COLO668 (cell line): ENCODE measurements around the gene CCS.
"Not testable (repeated sequence)": the region's sequence is repeated elsewhere in the genome, so short reads cannot be mapped to it uniquely, and the experiment has no call there.

Experiments used
- DNase-seq: peaks from one replicate; lab custom pipeline; 2025; ENCODE audit not compliant: unreplicated experiment; lab: John Stamatoyannopoulos, UW

Gene CCS, protein sequence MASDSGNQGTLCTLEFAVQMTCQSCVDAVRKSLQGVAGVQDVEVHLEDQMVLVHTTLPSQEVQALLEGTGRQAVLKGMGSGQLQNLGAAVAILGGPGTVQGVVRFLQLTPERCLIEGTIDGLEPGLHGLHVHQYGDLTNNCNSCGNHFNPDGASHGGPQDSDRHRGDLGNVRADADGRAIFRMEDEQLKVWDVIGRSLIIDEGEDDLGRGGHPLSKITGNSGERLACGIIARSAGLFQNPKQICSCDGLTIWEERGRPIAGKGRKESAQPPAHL

DNA sequence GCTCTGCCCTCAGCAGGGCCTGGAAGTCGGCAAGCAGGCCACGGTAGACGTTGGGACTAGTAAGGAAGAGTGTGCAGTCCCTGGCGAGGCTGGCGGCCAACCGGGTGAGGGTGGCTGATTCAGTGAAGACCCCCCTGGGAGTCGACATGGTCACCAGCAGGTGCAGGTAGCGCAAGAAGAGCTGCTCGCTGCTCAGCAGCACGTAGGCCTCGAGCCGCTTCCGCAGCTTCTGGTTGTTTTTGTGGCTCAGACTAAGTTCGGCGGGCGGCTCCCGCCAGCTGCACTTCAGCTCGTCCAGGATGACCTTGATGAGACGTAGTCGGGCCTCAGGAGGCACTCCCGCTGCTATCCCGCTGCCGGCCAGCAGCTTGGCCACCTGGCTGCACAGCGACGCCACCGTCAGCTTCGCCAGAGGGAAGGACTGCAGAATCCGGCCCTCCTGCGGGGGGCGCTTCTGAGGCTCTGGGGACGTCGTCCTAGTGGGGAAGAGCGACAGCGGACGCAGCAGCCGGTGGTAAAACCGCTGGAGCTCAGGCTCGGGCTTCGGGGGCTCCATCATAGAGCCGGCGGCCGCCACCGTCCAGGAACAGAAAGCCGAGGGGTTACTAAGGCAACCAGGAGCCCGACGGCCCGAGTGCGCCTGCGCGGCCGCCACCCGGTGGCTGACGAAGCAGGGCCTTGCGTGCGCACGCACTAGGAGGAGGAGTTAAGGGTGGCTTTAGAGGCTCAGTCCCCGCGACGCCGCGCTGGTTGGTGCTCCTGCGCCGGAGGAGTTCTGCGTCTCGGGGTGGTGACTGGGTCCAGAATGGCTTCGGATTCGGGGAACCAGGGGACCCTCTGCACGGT is at the start of gene CCS, which contains the start of gene CCDC87:
CCS (plus strand) TSS at position 729 of the 846 bp plus-strand sequence; CDS start at position 806, 77 bp downstream.
CCDC87 (minus strand) TSS at position 607 of the 846 bp plus-strand sequence; CDS start at position 559, 48 bp downstream.
- peak; percentile 97 for DNase-seq

DNA sequence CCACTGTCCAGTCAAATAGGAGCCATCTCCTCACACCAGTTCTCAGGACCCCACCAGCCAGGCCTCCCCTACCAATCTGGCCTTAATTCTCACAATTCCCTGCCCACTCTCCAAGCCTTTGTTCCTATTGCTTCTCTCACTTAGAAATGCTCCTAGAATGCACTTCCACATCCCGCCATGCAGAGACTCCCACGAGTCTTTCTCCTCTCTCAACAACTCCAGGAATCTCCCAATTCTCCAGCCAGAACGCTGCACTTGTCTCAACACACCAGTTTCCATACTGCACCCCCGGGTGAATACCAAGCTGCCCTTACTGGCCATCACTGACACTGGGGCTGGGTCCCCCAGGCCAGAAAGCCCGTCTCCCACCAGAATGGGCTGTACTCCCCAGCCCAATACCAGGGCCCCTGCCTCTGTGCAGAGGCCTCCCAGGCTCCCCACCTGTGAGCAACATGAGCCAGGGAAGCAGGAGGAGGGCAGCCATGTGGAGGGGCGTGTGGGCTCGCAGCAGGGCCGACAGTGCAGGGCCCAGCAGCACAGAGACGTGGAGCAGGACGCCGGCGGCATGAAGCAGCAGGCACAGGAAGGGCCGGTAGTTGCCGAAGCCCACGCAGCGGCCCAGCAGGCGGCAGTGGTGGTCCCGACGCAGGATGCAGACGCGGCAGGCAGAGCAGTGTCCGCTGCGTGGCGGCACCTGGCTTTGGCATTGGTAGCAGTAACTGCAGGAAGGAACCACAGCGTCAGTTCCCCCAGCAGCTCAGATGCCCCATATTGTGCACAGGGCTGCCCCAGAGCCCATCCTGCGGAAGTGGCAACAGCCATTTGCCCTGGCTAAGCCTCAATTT is 49.5 kb upstream of the CCS start:
- no peak for DNase-seq

DNA sequence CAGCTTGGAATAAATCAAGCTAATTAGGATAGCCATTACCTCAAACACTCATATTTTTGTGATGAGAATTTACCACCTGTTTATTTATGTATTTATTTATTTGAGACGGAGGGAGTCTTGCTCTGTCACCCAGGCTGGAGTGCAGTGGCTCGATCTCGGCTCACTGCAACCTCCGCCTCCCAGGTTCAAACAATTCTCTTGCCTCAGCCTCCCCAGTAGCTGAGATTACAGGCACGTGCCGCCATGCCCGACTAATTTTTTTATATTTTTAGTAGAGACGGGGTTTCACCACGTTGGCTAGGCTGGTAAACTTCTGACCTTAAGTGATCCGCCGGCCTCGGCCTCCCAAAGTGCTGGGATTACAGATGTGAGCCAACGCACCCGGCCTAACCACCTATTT is 48.0 kb upstream of the CCS start:
- DNase-seq = not testable (repeated sequence)

DNA sequence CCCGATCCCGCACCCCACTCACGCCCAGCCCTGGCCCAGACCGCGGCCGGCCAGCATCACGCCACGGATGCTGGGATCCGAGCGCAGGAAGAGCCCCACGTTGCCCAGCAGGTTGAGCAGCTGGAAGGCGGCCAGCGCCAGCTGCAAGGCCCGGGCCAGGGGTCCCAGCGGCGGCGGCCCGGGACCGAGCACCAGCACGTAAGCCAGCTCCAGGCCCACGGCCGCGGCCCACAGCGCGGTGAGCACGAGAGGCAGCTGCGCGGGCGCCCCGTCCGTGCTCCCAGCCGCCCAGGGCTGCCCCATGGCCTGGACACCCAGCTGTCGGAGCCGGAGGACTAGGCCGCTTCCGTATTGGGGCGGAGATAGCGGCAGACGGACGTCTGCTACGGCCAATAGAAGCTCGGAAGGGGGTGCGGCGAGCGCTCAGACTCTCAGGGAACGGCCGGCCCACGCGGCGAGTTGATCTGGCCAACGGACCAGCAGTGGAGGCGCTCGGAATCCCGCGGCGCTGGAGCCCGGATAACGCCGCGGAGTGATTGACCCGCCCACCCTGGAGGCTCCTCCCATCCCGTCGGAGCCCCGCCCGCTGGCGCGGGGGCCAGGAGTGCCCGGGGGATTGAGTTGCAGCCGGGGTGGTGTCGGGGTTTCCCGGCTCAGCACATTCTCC is 47.2 kb upstream of the CCS start, which contains the start of gene ZDHHC24:
ZDHHC24 (minus strand) TSS at position 348 of the 667 bp plus-strand sequence; CDS start at position 303, 45 bp downstream.
- peak; percentile 97 for DNase-seq

DNA sequence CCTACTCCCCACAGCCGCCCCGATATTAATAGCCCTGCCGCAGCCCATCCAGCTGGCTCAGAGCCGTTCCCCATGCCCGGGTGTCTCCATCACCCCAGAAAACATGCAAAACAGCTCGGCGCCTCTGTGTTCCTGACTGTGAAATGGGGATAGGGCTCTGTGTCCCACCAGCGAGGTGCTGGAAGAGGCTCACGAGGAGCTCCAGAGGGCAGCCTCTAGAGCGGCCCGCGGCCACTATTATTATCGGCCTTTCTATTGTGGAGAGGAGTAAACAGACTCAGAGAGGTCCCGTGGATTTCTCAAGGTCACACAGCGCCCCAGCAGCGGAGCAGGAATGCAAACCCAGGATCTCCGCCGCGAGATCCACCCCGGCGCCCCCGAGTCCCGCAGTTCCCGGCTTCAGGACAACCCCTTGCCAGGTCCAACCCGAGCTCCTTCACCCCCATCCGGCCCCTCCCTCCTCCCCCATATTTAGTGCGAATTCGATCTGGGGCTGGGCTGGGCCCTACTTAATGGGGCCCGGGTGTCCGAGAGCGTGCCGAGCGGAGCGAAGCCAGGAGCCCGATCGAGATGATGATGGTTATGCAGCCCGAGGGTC is 46.5 kb upstream of the CCS start, which contains the start of gene ACTN3:
ACTN3 (plus strand) TSS at position 536 of the 598 bp plus-strand sequence; CDS start at position 571, 35 bp downstream.
- DNase-seq = no peak

DNA sequence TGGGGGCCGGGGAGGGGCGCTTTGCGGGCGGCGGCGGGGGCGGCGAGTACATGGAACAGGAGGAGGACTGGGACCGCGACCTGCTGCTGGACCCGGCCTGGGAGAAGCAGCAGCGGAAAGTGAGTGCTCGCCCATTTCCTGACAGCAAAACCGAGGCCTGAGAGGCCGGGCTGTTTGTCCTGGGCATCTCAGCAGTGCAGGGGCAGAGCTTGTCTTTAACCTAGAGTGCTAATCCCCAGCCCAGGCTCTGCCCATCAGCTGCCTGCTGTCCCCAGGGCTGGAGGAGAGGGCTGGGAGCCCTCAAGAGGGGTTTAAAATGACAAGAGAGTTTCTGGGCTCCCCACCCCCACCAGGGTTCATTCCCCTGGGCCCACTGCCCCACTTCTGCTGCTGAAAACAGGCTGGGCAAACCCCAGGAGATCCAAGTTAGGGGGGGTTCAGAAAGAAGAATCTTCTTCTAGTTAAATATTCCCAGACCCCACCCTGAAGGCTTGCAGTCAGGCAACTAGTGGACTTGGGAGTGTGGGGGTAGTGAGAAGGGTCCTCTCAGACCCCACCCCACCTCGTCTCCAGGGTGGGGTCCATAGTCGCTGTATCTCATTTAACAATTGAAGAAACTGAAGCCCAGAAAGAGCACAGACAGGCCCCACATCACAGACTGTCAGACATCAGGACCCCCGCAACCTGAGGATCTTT is 45.9 kb upstream of the CCS start:
- no peak for DNase-seq

DNA sequence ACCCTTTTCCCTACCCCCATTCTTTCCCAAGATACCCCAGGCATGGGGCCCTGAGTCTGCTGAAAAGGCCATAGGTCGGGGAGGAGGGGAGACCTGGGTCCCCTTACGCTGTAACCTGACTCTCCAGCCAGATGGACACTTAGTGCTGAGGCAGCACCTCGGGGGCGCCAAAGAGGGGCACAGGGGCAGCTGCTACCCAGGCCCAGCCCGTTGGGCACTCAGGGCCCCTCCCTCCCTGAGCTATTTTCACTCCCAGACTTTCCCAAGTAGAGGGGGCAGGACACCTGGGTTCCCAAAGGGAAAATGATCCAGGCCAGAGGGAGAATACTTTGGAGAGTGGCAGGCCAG is 45.3 kb upstream of the CCS start:
- DNase-seq = no peak

DNA sequence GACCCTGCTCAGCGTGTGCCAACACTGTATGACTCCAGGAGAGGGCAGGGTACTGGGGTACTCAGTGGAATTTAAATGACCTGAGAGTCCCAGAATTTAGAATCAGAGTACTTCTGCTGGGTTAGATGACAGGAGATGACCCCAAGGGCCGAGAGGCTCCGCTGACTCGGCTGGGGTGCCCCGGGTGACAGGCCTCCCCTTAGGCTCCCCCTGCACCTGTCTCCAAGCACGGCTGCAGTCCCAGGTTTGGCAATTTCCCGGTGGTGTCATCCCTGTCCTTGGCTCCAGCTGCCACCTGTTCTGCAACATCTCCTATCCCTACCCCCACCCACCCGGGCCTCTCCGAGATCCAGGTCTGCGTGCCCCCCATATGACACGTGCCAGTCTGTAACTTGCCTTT is 44.9 kb upstream of the CCS start:
- DNase-seq = peak; percentile 26

DNA sequence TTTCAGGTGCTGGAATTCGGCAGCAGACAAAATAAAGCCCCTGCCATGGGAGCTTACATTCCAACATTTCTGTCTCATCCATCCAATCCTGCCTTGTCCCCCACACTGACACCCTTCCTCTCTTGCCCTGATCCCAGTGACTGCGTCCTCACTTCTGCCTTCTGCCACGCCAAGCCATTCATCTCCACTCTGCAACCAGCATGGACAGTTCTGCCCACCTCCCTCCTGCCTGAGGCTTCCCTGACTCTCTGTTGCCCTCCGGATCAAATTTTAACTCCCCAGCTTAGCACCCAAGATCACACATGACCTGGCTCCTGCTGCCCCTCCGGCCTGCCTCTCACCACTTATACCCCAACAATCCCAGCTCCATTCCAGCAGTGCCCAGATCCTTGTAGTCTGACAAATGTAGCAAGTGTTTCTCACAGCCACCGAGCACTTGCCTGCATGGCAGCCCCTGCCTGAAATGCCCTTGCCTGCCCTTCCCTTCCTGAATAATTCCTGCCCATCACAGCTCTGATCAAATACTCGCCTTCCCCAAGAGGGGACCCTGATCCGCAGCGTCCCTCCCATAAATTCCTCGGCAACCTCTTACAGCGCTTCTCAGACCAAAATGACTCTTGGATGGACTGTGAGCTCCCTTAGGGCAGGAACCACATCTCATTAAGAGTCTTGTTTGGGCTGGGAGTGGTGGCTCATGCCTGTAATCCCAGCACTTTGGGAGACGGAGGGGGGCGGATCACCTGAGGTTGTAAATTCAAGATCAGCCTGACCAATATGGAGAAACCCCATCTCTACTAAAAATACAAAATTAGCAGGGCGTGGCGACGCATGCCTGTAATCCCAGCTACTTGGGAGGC is 44.0 kb upstream of the CCS start:
- DNase-seq = no peak

DNA sequence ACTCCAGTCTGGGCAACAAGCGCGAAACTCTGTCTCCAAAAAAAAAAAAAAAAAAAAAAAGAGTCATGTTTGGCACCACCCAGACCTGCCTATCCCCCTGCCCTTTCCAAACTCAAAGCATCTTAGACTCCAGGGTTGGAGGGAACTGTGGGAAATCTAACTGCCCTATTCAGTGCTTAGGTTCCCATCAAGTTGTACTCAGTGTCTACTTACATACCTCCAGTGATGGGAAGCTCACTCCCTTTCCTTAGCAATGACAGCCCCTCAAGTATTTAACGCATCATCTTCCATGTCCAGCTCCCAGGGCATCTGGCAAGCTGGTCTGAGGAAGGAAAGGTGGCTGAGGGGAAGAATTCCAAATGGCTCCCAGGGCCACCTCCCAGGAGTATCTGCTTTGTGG is 43.3 kb upstream of the CCS start:
- no peak for DNase-seq

DNA sequence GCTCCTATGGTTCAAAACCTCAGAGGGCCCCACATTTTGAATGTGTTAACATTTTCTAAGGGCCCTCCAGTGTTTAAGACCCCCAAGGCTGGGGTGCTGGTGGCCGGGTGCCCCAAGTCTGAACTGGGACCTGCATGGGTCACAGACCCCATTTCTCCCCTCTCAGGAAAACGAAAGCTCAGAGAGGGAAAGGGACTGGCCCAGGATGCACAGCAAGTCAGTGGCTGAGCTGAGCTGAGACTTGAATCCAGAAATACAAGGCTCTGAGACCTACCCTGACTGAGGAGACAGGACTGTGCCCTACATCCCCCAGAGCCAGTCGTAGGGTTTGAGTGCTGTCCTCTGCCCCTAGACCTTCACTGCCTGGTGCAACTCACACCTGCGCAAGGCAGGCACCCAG is 42.1 kb upstream of the CCS start:
- no peak for DNase-seq

DNA sequence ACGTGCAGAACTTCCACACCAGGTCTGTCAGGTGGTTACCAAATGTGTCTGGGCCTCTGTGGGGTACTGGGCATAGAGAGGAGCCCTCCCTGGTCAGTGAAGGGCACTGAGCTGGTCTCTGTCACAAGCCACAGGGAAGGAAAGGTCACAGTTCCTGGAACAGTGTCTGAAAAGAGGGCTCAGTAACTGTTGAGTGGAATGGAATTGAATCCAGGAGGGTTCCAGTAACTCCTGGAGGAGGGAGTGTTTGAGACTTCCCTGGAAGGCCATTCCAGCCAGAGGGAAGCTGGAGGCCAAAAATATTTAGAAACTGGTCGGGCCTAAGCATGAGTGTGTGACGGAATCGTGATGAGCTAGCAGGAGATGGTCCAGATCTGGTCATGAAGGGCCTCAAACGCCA is 38.4 kb upstream of the CCS start:
- no peak for DNase-seq

DNA sequence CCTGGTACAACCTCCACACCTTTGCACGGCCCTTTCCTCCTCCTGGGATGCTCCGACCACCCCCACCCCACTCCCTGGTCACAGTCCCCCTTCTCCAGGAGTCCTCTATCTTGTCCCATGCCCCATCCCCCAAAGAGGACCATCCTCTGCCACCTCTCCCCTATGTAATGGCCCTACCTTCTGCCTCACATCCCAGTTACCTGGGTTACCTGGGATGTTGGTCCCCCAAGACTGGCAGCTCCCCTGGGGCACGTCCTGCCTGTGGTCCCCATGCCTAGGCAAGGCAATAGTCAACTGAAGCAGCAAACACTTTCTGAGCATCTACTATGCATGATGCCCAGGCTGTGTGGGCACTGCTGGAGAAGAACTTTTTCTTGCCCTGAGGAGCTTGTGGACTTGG is 37.6 kb upstream of the CCS start:
- no peak for DNase-seq

DNA sequence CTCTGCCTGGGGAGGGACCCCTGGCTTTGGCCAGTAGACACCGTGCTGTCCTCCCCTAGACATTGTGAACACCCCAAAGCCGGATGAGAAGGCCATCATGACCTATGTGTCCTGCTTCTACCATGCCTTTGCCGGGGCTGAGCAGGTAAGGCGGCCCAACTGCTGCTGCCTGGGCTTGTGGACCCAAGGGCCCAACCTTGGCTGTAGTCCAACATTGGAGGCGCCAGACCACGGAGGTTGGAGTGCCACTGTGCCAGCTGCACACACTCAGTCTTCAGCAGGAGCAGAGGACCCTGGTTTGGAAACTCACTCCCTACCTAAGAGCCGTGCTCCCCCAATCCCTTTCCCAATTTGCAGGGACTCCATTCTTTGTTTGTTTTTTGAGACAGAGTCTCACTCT is 36.9 kb upstream of the CCS start:
- DNase-seq = peak; percentile 71

DNA sequence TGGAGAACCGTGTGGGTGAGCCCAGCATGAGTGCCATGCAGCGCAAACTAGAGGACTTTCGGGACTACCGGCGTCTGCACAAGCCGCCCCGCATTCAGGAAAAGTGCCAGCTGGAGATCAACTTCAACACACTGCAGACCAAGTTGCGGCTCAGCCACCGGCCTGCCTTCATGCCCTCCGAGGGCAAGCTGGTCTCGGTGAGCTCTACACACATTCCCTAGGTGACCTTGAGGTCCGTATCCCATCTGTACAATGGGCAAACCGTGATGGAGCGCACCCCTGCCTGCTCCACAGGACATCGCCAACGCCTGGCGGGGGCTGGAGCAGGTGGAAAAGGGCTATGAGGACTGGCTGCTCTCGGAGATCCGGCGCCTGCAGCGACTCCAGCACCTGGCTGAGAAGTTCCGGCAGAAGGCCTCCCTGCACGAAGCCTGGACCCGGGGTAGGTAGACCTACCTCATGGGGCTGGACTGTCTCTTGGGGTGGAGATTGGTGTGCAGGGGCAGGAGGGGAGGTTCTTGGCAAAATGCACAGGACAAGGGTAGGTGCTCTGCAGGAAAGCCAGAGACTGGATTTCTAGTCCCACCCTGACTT is 35.2 kb upstream of the CCS start:
- DNase-seq = no peak

DNA sequence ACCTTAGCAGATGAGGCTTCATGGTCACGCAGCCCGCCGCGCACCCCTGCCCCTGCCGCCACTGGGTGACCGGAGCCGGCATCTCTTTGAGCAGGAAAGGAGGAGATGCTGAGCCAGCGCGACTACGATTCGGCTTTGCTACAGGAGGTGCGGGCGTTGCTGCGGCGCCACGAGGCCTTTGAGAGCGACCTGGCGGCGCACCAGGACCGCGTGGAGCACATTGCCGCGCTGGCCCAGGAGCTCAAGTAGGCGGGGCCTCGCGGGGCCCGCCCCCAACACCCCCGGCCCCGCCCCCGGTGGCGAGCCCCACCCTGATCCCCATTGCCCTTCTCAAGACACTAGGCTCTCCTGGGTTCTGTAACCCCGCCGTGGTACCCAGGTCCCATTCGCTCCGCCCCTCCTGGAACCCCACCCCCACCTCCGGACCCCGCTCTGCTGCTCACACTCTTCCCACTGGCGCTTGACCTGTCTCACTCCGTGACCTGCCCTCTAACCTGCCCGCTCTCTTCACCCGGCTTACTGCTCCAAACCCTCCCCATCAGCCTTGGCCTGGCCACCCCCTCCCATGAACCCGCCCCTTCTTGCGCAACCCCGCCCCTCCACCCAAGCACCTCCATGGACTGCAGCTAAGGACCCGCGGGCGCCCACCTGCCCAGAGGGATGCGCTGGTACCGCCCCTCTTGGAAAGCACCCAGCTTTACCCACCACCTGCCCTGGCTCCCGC is 33.7 kb upstream of the CCS start:
- DNase-seq = no peak

DNA sequence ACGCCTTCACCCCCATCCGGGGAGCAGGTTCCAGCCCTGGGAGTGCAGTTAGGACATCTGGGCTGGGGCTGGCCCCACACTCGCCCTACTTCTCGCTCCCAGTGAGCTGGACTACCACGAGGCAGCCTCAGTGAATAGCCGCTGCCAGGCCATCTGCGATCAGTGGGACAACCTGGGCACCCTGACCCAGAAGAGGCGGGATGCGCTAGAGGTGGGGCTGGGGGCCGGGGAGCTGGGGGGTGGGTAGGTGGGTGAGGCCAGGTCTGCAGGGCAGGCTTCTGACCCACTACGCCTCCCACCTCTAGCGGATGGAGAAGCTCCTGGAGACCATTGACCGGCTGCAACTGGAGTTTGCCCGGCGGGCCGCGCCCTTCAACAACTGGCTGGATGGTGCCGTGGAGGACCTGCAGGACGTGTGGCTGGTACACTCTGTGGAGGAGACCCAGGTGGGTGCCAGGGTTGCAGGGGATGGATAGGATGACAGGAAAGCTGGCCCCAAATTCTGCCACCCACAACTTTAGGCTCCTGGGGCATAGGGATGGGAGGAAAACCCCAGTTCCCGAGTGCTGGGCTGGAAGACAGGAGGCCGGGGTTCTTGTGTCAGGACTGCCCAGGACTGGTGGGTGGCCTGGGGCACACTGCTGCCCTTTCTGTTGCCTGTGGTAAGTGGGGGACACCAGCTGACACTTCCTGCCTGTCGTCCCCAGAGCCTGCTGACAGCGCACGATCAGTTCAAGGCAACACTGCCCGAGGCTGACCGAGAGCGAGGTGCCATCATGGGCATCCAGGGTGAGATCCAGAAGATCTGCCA is 32.9 kb upstream of the CCS start:
- DNase-seq = no peak
